HG03025 (cell line): ENCODE data around the gene RBMS3.

Experiments used
- ATAC-seq: cut with Tn5 transposase; IDR thresholded peaks from one replicate; pipeline ENCODE4 v1.9.1; 2021; ENCODE audit warnings: mild to moderate bottlenecking, moderate library complexity; ENCODE audit not compliant: unreplicated experiment, low FRiP score

Gene RBMS3

DNA sequence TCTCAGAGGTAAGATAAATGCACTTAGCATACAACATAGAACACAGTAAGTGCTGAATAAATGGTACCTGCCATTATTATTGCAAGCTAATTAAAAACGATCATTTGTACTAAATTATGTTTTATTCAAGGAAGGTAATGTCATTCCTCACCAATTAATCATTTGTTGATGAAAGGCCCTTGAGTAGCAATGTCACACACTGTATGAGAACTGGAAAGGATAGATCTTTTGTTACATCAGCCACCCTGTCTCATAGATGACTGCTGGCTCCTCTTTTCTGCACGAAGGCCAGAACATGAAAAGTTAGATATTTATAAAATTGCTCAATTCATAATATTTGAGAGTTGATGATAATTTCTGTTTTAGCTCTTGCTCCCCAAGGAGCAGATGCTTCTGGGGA, 415.4 kb downstream of the RBMS3 start:
- no peak for ATAC-seq

DNA sequence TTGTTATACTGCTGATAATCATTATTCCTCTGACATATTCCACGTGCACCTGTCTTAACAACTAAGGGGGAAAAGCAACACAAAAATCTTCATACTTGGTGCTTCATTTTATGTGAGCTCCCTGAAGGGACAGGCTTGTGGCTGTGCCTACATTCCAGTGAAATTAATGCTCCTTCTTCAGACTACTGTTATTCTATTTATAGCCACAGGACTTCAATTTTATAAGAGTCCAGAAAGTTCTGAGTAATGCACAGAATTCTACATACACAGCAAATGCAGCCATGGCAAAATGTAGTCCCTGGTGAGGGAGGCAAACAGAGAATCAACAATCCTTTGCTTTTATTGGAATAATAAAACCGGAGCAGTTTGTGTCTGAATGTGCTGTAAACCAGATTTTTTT, 417.1 kb downstream of the RBMS3 start:
- no peak for ATAC-seq

DNA sequence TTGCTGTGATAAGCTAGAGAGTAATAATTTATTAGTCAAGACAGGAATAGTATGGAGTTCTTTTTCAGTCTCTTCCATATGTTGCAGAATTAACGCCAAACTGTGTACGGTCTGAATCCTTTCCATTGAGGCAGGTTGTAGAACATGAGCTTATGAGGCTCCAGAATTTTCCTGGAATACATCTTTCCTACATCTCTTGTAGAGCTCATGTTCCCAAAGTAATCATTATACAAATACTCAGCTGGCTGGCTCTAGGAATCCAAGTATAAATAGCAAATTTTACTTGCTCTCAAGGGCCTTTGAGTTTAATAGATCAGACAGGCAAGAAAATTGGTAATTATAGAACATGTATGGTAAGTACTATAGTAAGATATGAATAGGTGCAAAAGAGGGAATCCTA, 419.4 kb downstream of the RBMS3 start:
- no peak for ATAC-seq

GRCh38 chr3:29701326-29701983, 420.6 kb downstream of the RBMS3 start:
- no peak for ATAC-seq

- no peak for ATAC-seq
These were observed 425.3 kb downstream of the RBMS3 start for GRCh38 chr3:29705906-29706844.

- ATAC-seq = no peak
These were observed 428.0 kb downstream of the RBMS3 start for GRCh38 chr3:29708884-29709283.

DNA sequence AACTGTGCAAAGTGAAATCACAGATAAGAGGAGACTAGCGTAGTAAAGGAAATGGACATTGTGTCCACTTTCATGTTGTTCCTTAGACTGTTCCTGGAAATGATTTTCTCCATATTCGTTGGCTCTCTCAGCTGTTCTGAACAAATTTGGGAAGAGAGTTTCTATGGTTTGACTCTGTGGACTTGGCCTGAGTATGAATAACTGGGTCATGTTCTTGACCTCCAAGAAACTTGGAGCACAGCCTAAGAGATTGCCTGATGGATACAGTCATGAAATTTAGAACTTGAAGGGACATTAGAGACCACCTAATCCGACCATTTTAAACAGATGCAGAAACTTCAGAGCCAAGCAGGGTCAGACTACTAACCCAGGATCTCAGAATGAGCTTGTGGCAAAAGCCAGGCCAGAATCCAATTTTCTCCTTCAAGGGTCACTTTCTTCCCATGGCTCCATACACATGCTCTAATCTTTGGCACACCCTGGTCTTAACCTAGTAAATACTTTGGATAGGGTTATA, 430.4 kb downstream of the RBMS3 start:
- no peak for ATAC-seq

DNA sequence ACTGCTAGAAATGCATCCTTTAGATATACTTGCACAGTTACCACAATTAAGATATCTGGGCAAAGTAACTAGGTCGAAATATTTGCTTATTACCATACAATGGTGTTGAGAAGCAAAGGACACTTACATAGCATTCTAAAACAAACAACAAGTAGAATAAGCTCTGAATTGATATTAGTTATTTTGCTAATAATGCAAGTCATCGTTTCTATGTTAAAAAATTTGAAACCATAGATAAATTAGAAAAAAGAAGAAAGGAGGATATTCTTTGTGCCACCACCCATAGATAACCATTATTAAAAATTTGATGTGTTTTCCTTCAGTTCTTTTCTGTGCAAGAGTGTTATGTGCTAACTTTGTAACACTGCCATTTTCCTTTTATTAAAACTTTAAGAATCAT, 435.3 kb downstream of the RBMS3 start:
- ATAC-seq = no peak

- ATAC-seq = no peak
These were observed 437.8 kb downstream of the RBMS3 start for GRCh38 chr3:29718661-29719065.

GRCh38 chr3:29720665-29721064, 439.8 kb downstream of the RBMS3 start:
- no peak for ATAC-seq

GRCh38 chr3:29721789-29722188, 440.9 kb downstream of the RBMS3 start:
- ATAC-seq = no peak

GRCh38 chr3:29731050-29731449, 450.2 kb downstream of the RBMS3 start:
- no peak for ATAC-seq

- no peak for ATAC-seq
These were observed 460.4 kb downstream of the RBMS3 start for GRCh38 chr3:29741231-29741630.

GRCh38 chr3:29745232-29745870, 464.5 kb downstream of the RBMS3 start:
- ATAC-seq = no peak

- no peak for ATAC-seq
These were observed 465.4 kb downstream of the RBMS3 start for GRCh38 chr3:29746163-29746760.

GRCh38 chr3:29747991-29748390, 467.1 kb downstream of the RBMS3 start:
- ATAC-seq = no peak

- ATAC-seq = no peak
These were observed 470.9 kb downstream of the RBMS3 start for GRCh38 chr3:29751647-29752314.

DNA sequence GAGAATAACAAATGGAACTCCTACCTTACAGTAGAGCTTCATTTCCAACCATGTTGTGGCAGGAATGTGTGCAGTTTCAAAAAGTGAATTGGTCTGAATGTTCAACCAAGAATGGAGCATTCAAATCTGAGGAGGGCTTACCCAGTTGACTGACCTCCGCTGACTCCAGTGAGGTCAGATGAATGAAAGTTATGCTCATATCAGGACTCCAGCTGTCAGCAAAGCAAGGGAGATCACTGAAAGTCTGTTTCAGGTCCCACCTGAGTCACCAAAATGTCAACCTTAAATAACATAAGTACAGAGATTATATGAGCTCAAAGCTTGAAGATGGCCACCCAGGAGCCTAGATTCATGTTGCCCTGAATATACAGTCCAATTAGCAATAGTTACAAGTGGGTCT, 473.5 kb downstream of the RBMS3 start:
- no peak for ATAC-seq

DNA sequence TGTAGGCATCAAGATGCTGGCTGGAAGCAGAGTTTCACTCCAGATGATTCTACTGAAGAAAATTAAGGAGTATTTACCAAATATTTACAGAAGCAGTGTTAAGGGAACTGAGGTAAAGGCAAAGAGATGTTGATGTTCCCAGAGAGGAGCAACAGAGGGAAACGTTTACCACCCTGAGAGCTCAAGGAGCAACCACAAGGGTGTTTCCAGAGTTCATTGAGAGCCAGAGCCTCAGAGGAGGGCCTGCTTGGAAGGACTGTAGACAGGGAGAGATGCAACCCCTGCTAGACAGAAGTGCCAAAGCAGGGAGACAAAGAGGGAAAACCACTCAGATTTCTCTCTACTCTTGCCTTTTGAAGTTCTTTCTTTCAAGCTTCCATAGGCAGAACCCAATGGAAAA, 474.5 kb downstream of the RBMS3 start:
- ATAC-seq = no peak

GRCh38 chr3:29757054-29757777, 476.3 kb downstream of the RBMS3 start:
- ATAC-seq = no peak
